Endometrial microvascular endothelial cells (primary cell): Measurements from ENCODE around the gene PDXK. TPM values are rescaled to one million over a fixed set of nuclear protein-coding genes. Genes with fewer than 3 reads are reported as not detected.

Experiments used
- in situ Hi-C: cut with HindIII; loops from 2 replicates; pipeline ENCODE4 v1.10.0; 2017; ENCODE audit warnings: low sequenced_read_pairs, low pct_unique_long_range_greater_than_20kb; ENCODE audit errors: inconsistent ontology term
- total RNA-seq: library from RNA; depleted of rRNA; stranded (reverse); fragments of >200 nt; gene quantifications from one replicate; pipeline ENCODE4 v1.2.3, GENCODE V29; 2015; ENCODE audit errors: inconsistent ontology term

The PDXK gene
- total RNA-seq, 1 donor from 2014 or later, result 73.7 TPM

GRCh38 chr21:43755820-43756594, 37.1 kb downstream of the PDXK start:
- in situ Hi-C loops, result no loop called here

GRCh38 chr21:43757601-43758000, 38.7 kb downstream of the PDXK start:
- in situ Hi-C loops, result no loop called here

GRCh38 chr21:43758111-43758641, 39.2 kb downstream of the PDXK start:
- in situ Hi-C loops, result no loop called here

GRCh38 chr21:43758811-43759210, 39.9 kb downstream of the PDXK start:
- in situ Hi-C loops, result no loop called here

GRCh38 chr21:43759651-43760050, 40.7 kb downstream of the PDXK start:
- in situ Hi-C loops, result no loop called here

DNA sequence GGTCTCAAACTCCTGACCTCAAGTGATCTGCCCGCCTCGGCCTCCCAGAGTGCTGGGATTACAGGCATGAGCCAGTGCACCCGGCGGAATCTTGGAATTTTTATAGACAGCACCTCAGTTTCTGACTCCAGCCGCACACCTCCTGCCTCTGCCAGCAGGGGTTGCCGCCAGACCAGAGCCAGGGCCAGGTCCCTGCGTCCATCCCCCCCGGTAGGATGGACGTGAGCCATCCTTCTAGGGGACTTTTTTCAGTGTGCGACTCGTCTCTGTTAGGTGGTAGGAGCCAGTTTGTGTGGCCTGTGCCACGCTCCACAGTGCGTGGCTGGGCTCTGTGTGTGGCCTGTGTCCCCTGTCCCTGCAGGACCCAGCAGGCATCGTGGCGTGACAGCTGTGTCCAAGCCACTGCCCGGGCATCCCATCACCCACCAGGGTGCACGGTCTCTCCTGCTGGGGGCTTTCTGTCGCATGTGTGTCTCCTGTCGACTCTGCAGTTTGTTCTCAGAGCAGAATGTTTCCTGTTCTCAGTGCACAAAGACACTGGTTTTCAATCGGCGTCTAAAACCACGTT, 41.5 kb downstream of the PDXK start:
- in situ Hi-C loops, result no loop called here

DNA sequence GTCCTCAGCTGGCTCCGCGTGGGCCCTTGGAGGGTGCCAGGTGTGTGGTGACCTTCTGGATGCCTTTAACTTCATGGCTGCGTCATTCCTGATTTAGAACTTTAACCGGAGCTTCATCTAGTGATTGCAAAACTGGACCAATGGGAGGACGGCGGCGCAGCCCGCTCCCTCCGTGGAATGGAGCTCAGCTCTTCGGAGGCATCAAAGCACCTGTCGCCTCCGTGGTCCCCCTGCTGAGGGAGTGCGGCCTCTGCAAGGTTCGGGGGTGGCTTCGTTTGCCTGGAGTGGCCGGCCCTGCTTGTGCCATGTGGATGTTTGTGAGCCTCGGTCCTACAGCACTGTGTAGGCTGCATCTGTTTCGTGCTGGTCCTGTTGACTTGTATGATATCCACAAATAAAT, 43.0 kb downstream of the PDXK start:
- in situ Hi-C loops, result no loop called here

GRCh38 chr21:43762303-43763128, 43.6 kb downstream of the PDXK start:
- in situ Hi-C loops, result no loop called here

- in situ Hi-C loops, result no loop called here
These were observed 45.1 kb downstream of the PDXK start for GRCh38 chr21:43763901-43764523.

- in situ Hi-C loops, result no loop called here
These were observed 45.9 kb downstream of the PDXK start for GRCh38 chr21:43764576-43765495.

GRCh38 chr21:43766734-43767497, 48.0 kb downstream of the PDXK start:
- in situ Hi-C loops, result no loop called here

GRCh38 chr21:43767498-43767983, 48.6 kb downstream of the PDXK start:
- in situ Hi-C loops, result no loop called here

DNA sequence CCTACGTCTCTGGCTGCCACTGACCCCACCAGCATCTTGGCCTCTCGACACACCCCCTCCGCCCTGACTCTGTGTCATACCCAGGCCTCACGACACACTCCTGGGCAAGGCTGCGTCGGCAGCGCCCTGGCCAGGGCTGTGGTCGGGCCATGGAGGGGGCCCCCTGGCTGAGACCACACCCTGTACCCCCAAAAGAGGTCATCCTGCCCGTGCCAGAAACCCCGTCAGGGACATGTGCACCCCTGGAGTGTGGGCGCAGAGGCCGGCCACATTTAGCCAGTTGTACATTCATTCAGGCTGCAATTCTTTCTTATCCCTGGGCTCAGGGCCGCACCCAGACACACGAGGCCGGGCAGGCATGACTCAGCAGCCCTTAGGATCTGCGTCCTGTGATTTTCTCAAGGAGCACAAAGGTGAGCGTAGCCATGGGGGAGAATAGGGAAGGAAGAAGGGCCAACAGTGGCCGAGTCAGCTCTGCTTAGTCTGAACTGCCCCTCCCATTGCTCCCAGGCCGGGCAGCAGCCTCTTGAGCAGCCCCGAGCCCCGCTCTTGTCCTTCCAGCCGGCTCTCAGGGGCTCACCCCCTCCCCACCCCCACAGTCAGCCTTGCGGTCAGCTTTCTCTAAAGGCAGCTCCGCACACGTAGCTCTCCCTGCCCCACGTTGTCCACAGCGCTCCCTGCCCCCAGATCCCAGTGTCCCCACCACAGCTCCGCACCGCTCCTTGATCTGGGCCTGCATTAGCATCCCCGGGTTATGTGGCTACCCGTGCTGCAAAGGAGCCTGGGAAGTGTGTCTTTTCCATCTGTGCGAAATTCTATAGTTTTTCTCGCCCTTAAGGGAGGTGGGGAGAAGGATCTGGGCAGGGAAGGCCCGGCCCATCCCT, 49.3 kb downstream of the PDXK start:
- in situ Hi-C loops, result no loop called here

DNA sequence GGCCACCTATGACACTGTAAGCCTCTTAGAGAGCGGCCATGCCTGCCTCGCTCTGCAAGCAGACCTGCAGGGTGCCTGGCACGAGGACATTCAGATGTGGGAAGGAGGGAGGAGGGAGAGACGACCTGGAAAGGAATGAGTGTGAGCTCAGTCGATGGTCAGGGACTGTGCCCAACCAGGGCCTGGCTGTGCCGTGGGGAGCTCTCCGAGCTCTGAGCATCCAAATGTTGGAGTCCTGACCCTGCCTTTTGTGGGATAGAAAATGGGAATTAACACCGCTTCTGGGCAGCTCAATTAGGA, 49.9 kb downstream of the PDXK start:
- in situ Hi-C loops, result no loop called here

DNA sequence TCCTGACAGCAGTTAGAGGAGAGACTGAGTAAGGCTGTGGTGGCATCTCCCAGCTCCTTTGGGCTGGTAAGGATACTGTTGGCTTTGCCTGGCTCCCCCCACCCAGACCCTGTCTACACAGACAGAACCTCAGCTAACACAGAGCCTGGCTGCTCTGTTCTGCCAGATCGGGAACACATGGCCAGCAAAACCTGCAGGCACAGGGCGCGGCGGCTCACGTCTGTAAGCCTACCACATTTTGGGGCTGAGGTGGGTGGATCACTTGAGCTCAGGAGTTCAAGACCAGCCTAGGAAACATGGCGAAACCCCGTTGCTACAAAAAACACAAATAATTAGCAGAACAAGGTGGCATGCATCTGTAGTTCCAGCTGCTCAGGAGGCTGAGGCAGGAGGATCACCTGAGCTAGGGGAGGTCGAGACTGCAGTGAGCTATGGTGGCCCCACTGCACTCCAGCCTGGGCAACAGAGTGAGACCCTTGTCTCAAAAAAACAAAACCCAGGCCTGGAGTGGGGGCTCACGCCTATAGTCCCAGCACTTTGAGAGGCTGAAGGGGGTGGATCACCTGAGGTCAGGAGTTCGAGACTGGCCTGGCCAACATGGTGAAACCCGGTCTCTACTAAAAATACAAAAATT, 50.5 kb downstream of the PDXK start:
- in situ Hi-C loops, result no loop called here

GRCh38 chr21:43770066-43770655, 51.2 kb downstream of the PDXK start:
- in situ Hi-C loops, result no loop called here
